Body of pancreas (tissue), 4 donors: Measurements from ENCODE around the gene CLDN11.

Source experiments
- CTCF ChIP-seq, 7 experiments: fragments of 450-650 bp in 4 of 7; fragments of 200-600 bp in 3 of 7; sonication (generic) in 3 of 7; IDR thresholded peaks; one replicate each; pipeline ENCODE4 v1.5.1; 2016 to 2019; ENCODE audit warnings: antibody characterized with exemption in 7 of 7
- POLR2A ChIP-seq, 3 donors: fragments of 450-650 bp; IDR thresholded peaks; one replicate each; pipeline ENCODE4 v1.6.1; 2016; ENCODE audit warnings: antibody characterized with exemption in 3 of 3, mild to moderate bottlenecking in 2 of 3

- TF ChIP-seq CTCF (IDR thresholded peaks at IDR 0.05) (no peak), POLR2A (IDR thresholded peaks at IDR 0.05) (no peak)
These were observed 52.5 kb downstream of the CLDN11 start for GRCh38 chr3:170471149-170471548.
